Measurements from ENCODE around the gene EIF4G3.
"Not testable (repeated sequence)": the region's sequence is repeated elsewhere in the genome, so short reads cannot be mapped to it uniquely, and the experiment has no call there.

Gene EIF4G3

GRCh38 chr1:21098186-21098915, 78.3 kb downstream of the EIF4G3 start:
- Histone ChIP-seq H3K27me3 (ENCODE audit: insufficient read depth, low read depth, severe bottlenecking) (no peaks in the 10 kb centered on the region), H3K27ac (no peak overlapping the region), H3K4me3 (ENCODE audit: low read depth, low read length) (no peak overlapping the region), H3K9me3 (ENCODE audit: severe bottlenecking) (no peaks in the 10 kb centered on the region), H3K36me3 (no peaks in the 10 kb centered on the region; the same call in 1 of the 2 replicates)
- DNase-seq: no peak
- TF ChIP-seq, protein P1, sequence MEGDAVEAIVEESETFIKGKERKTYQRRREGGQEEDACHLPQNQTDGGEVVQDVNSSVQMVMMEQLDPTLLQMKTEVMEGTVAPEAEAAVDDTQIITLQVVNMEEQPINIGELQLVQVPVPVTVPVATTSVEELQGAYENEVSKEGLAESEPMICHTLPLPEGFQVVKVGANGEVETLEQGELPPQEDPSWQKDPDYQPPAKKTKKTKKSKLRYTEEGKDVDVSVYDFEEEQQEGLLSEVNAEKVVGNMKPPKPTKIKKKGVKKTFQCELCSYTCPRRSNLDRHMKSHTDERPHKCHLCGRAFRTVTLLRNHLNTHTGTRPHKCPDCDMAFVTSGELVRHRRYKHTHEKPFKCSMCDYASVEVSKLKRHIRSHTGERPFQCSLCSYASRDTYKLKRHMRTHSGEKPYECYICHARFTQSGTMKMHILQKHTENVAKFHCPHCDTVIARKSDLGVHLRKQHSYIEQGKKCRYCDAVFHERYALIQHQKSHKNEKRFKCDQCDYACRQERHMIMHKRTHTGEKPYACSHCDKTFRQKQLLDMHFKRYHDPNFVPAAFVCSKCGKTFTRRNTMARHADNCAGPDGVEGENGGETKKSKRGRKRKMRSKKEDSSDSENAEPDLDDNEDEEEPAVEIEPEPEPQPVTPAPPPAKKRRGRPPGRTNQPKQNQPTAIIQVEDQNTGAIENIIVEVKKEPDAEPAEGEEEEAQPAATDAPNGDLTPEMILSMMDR (IDR thresholded peaks at IDR 0.05; ENCODE audit: low read depth, low read length): no peak

- Histone ChIP-seq H3K36me3 (no peaks in the 10 kb centered on the region; the same call in 1 of the 2 replicates), H3K4me3 (ENCODE audit: low read depth, low read length) (no peak overlapping the region), H3K27ac (no peak overlapping the region), H3K9me3 (ENCODE audit: severe bottlenecking) (no peaks in the 10 kb centered on the region), H3K27me3 (ENCODE audit: insufficient read depth, low read depth, severe bottlenecking) (no peaks in the 10 kb centered on the region)
- no peak for DNase-seq
- TF ChIP-seq, protein P1 (IDR thresholded peaks at IDR 0.05; ENCODE audit: low read depth, low read length): no peak
Observed at GRCh38 chr1:21097729-21098128, 79.0 kb downstream of the EIF4G3 start.

DNA sequence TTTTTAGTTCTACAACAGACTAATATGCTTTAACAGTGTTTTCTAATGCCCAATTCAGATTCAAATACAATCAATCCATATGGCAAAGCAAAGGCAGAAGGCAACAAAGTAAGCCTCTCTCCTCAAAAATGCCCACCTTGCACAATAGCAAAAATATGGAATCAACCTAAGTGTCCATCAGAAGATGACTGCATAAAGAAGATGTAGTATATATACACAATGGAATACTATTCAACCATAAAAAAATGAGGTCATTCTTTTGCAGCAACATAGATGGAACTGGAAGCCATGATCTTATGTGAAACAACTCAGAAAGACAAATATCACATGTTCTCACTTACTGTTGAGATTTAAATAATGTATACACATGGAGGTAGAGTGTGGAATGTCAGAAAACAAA, 80.7 kb downstream of the EIF4G3 start:
- TF ChIP-seq, protein P1 (IDR thresholded peaks at IDR 0.05; ENCODE audit: low read depth, low read length): no peak
- no peaks in the 10 kb centered on the region; the same call in 1 of the 2 replicates for H3K36me3 ChIP-seq
- no peak overlapping the region for H3K4me3 ChIP-seq (ENCODE audit: low read depth, low read length)
- no peak for DNase-seq
- no peak overlapping the region for H3K27ac ChIP-seq
- no peaks in the 10 kb centered on the region for H3K27me3 ChIP-seq (ENCODE audit: insufficient read depth, low read depth, severe bottlenecking)
- H3K9me3 ChIP-seq (ENCODE audit: severe bottlenecking): no peaks in the 10 kb centered on the region

GRCh38 chr1:21094282-21094681, 82.4 kb downstream of the EIF4G3 start:
- not testable (repeated sequence) for H3K27me3 ChIP-seq (ENCODE audit: insufficient read depth, low read depth, severe bottlenecking); H3K36me3 ChIP-seq; H3K9me3 ChIP-seq (ENCODE audit: severe bottlenecking); H3K27ac ChIP-seq; DNase-seq; H3K4me3 ChIP-seq (ENCODE audit: low read depth, low read length)

DNA sequence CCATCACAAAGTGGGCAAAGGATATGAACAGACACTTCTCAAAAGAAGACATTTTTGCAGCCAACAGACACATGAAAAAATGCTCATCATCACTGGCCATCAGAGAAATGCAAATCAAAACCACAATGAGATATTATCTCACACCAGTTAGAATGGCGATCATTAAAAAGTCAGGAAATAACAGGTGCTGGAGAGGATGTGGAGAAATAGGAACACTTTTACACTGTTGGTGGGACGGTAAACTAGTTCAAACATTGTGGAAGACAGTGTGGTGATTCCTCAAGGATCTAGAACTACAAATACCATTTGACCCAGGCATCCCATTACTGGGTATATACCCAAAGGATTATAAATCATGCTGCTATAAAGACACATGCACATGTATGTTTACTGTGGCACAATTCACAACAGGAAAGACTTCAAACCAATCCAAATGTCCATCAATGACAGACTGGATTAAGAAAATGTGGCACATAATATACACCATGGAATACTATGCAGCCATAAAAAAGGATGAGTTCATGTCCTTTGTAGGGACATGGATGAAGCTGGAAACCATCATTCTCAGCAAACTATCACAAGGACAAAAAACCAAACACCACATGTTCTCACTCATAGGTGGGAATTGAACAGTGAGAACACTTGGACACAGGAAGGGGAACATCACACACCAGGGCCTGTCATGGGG, 83.3 kb downstream of the EIF4G3 start:
- not testable (repeated sequence) for H3K27ac ChIP-seq; H3K4me3 ChIP-seq (ENCODE audit: low read depth, low read length); H3K36me3 ChIP-seq; H3K27me3 ChIP-seq (ENCODE audit: insufficient read depth, low read depth, severe bottlenecking); H3K9me3 ChIP-seq (ENCODE audit: severe bottlenecking); DNase-seq

DNA sequence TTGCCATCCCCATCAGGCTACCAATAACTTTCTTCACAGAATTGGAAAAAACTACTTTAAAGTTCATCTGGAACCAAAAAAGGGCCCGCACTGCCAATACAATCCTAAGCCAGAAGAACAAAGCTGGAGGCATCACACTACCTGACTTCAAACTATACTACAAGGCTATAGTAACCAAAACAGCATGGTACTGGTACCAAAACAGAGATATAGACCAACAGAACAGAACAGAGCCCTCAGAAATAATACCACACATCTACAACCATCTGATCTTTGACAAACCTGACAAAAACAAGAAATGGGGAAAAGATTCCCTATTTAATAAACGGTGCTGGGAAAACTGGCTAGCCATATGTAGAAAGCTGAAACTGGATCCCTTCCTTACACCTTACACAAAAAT, 84.2 kb downstream of the EIF4G3 start:
- H3K9me3 ChIP-seq (ENCODE audit: severe bottlenecking); H3K27me3 ChIP-seq (ENCODE audit: insufficient read depth, low read depth, severe bottlenecking); DNase-seq; H3K27ac ChIP-seq; H3K4me3 ChIP-seq (ENCODE audit: low read depth, low read length); H3K36me3 ChIP-seq: not testable (repeated sequence)

DNA sequence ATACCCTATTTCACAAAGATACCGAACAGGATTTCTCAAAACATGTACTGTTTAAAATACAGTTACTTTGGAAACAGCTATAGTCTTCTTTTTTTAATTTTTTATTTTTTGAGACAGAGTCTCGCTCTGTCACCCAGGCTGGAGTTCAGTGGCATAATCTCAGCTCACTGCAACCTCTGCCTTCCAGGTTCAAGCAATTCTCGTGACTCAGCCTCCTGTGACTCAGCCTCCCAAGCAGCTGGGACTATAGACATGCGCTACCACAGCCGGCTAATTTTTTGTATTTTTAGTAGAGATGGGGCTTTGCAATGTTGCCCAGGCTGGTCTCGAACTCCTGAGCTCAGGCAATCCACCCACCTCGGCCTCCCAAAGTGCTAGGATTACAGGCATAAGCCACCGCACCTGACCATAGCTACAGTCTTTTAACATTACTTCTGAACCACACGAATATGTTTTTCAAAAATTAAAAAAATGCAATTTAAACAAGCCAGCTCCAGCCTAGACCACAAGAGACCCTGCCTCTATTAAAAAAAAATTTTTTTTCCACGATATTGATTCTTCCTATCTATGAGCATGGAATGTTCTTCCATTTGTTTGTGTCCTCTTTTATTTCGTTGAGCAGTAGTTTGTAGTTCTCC, 85.5 kb downstream of the EIF4G3 start:
- not testable (repeated sequence) for H3K27me3 ChIP-seq (ENCODE audit: insufficient read depth, low read depth, severe bottlenecking); H3K9me3 ChIP-seq (ENCODE audit: severe bottlenecking); H3K4me3 ChIP-seq (ENCODE audit: low read depth, low read length); DNase-seq; H3K36me3 ChIP-seq; H3K27ac ChIP-seq
